Measurements from ENCODE around the gene OPA1.

GRCh38 chr3:193605876-193606275, 12.9 kb downstream of the OPA1 start:
- TF ChIP-seq CTCF (conservative IDR thresholded peaks at IDR 0.05; ENCODE audit: low read depth, low read length), result peak; percentile 80
- TF ChIP-seq EZH2phosphoT487 (IDR thresholded peaks at IDR 0.05; ENCODE audit: borderline replicate concordance, low read length), result no peak
